Nucleus accumbens (tissue), 56 donors: ENCODE results near the gene PRICKLE2.

Source experiments
- DNase-seq, 56 donors: peaks; one replicate each; lab custom pipeline; 2025; lab: John Stamatoyannopoulos, UW

Gene PRICKLE2, protein sequence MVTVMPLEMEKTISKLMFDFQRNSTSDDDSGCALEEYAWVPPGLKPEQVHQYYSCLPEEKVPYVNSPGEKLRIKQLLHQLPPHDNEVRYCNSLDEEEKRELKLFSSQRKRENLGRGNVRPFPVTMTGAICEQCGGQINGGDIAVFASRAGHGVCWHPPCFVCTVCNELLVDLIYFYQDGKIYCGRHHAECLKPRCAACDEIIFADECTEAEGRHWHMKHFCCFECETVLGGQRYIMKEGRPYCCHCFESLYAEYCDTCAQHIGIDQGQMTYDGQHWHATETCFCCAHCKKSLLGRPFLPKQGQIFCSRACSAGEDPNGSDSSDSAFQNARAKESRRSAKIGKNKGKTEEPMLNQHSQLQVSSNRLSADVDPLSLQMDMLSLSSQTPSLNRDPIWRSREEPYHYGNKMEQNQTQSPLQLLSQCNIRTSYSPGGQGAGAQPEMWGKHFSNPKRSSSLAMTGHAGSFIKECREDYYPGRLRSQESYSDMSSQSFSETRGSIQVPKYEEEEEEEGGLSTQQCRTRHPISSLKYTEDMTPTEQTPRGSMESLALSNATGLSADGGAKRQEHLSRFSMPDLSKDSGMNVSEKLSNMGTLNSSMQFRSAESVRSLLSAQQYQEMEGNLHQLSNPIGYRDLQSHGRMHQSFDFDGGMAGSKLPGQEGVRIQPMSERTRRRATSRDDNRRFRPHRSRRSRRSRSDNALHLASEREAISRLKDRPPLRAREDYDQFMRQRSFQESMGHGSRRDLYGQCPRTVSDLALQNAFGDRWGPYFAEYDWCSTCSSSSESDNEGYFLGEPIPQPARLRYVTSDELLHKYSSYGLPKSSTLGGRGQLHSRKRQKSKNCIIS

GRCh38 chr3:64224826-64225610 lies at the start of gene PRICKLE2:
PRICKLE2 (minus strand) TSS chr3:64225466; CDS start chr3:64198927, 26,539 bp downstream.
- DNase-seq, result peak in 55 of 56 donors; percentile 16 to 93 (median 74)

DNA sequence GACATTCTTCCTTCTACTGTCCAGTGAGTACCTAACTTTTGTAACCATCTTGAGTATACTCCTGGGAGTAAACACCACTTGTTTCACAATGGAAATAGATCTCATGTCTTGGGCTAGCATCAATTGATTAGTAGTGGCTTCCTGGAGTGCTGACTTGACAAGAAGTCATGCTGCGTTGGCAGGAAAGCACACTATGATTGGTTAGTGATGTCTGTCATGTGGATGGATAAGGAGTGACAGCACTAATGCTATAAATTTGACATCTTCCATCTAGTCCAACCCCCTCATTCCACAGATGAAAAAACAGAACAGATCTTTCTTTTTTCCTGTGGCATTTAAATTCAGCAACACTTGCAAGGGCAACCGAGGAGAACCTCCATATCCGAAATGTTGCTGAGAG lies 47.6 kb upstream of the PRICKLE2 start:
- no peak for DNase-seq

- DNase-seq, result no peak
Observed at GRCh38 chr3:64272271-64272670, 47.0 kb upstream of the PRICKLE2 start.

DNA sequence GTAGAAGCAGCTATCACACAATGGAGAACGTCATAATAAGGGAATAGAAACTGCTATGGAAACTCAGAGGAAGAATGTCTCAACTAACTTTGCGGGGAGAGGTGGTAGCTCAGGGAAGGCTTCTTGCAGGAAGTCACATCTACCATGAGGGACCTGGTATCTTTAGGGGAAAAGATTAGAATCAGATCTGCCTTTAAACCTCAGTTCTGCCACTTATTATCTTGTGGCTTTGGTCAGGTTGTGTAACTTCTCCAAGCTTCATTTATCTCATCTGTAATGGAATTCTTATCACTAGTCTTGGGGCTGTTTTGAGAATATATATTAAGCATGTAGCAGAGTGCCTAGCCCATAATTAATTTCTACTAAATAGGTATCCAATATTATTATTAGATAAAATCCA lies 46.4 kb upstream of the PRICKLE2 start:
- no peak for DNase-seq

- no peak for DNase-seq
Observed at GRCh38 chr3:64270866-64271260, 45.6 kb upstream of the PRICKLE2 start.

DNA sequence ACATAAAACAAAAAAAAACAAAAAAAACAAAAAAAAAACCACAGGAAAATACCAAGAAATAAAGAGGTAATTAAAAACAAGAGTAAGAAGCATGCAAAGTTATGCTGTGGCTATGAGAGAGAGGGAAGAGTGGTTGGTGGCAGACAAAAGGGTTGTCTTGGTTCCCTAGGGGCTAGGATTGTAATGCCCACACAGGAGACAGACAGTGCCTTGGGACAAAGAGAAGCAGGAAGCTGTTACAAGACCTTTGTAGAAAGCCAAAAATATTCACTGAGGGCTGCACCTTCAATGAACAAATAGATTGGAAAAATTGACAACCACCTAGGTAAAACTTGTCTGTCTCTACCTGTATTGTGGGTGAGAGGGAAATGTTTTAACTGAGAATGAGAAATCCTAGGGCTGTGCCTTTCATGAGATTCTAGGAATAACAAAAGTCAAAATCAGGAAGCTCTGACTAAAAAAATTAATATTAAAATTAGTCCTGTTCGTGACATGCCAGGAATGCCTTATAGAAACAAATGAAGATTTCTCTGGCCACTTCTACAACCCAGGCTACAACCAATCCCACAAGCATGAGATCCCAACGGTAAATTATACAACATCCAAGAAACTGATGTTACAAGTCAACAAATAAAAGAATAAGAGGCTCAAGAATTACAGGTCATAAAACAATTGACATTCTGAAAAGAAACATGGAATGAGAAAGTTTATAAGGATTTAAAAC lies 45.0 kb upstream of the PRICKLE2 start:
- no peak for DNase-seq

GRCh38 chr3:64268926-64269325 lies 43.7 kb upstream of the PRICKLE2 start:
- DNase-seq, result no peak

- peak in 48 of 56 donors; percentile 3 to 80 (median 42) for DNase-seq
Observed at GRCh38 chr3:64267721-64268604, 42.7 kb upstream of the PRICKLE2 start.

- no peak for DNase-seq
Observed at GRCh38 chr3:64266983-64267382, 41.7 kb upstream of the PRICKLE2 start.

DNA sequence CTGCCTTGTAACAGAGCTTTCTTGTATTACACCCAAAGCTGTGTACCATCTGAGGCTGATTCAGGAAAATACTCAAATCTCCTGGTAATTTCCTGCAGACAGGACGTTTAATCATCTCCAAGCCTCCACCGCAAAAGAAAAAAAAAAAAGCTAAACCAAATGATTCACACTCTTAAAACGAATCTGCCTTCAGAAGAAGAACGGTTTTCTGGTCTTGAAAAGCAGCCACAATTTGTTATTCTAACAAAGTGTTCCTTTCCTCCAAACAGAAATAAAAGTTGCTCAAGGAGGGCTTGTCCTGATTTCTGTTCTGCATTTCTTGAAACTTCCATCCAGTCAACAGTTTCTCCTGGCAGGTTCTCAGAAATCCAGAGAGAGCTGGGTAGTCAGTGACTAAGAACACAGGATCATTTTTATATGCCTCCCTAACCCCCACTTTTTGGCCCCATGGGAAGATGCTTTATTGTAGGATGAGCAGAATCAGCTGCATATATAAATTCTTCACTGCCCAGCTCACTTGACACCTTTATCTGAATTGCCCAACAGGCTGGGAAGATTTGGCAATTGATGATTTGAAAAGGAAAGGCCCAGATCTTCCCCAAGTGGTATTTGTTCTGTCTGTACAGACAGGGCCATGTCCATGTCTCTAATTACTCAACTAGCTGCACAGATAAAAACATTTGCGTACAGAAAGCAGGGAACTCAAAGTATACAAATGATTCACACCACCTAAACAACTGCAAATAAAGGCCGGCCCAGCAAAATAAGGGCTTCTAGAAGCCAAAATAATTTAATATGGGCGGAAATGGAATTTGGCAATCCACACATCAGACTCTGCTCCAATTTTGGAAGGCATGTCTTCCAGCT lies 41.0 kb upstream of the PRICKLE2 start:
- peak in 4 of 56 donors; percentile 2 to 35 (median 13) for DNase-seq

DNA sequence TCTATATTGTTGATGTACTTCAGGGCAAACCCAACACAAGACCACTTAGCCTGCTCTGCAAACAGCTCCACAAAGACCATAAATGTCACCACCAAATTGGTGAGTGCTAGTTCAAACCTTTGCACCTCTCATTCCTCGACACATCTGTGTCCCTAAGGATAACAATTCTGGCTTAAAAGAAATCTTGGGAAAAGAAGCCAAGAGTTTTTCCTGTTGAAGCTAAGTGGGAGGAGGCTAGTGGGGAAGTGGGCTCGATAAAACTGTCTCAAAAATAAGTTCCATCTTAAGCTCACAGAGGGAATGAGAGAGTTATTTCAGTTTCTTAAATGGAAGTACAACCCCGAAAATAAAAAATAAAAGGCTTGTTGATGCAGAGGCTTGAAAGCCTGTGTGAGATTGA lies 40.4 kb upstream of the PRICKLE2 start:
- no peak for DNase-seq

GRCh38 chr3:64264501-64265109 lies 39.3 kb upstream of the PRICKLE2 start:
- DNase-seq, result no peak

DNA sequence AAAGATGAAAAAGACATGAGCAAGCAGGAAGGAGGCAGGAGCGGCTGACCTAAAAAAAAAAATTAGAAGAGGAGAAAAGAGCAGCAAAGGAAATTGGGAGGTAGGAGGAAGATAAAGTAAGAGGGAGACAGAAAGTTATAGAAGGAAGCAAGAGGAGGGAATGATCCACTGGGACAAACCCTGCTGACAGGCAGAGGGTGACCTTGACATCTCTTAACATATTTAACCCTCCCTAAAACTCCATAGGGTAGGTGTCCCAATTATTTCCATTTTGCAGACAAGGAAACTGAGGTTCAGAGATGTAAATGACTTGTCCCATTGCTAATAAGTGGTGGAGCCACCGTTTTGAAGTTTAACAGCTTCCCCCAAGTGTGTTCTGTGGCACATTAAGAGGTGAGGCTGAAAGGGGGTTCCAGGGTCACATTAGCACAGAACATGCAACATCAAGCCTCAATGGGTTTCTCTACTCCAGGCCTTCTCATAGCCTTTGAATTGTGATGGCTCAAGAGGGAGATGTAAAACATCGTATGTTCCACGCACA lies 37.4 kb upstream of the PRICKLE2 start:
- no peak for DNase-seq

GRCh38 chr3:64260431-64260830 lies 35.2 kb upstream of the PRICKLE2 start:
- no peak for DNase-seq

- no peak for DNase-seq
Observed at GRCh38 chr3:64259636-64260035, 34.4 kb upstream of the PRICKLE2 start.

GRCh38 chr3:64257100-64257755 lies 32.0 kb upstream of the PRICKLE2 start:
- no peak for DNase-seq
